Keratinocyte (primary cell): Measurements from ENCODE around the gene NAPG. TPM values are rescaled to one million over a fixed set of nuclear protein-coding genes. Genes with fewer than 3 reads are reported as not detected.
"Not testable (repeated sequence)": the region's sequence is repeated elsewhere in the genome, so short reads cannot be mapped to it uniquely, and the experiment has no call there.

Source experiments
- DNase-seq: peaks from one replicate; pipeline ENCODE4 v3.0.0-alpha.2; 2011; ENCODE audit warnings: low read depth, missing footprints, low spot score
- FAIRE-seq: peaks from 2 replicates; lab custom pipeline; 2011; peaks lifted over from hg19 to GRCh38; lab: Jason Lieb, UNC
- H2AFZ ChIP-seq: 2 replicates; pipeline ENCODE4 v1.6.0; 2012; ENCODE audit warnings: low read length, control low read depth, inconsistent platforms; ENCODE audit not compliant: control insufficient read depth
- H3K27ac ChIP-seq: 2 replicates; pipeline ENCODE4 v1.5.1; 2011; ENCODE audit warnings: low read length; ENCODE audit not compliant: control insufficient read depth, insufficient read depth
- H3K27me3 ChIP-seq: 3 replicates; pipeline ENCODE4 v1.6.0; 2011; ENCODE audit warnings: low read length; ENCODE audit not compliant: control insufficient read depth, insufficient read depth; ENCODE audit errors: extremely low read depth
- H3K36me3 ChIP-seq, 2 experiments: 2 replicates in 1 of 2; 3 replicates in 1 of 2; pipeline ENCODE4 v1.5.1; 2011; ENCODE audit warnings: low read length in 2 of 2, mild to moderate bottlenecking in 1 of 2; ENCODE audit not compliant: control insufficient read depth in 2 of 2, insufficient read depth in 2 of 2; ENCODE audit errors: extremely low read depth in 1 of 2
- H3K4me1 ChIP-seq: 3 replicates; pipeline ENCODE4 v1.5.1; 2011; ENCODE audit warnings: low read length; ENCODE audit not compliant: control insufficient read depth, insufficient read depth; ENCODE audit errors: extremely low read depth
- H3K4me2 ChIP-seq: 3 replicates; pipeline ENCODE4 v1.6.0; 2011; ENCODE audit warnings: low read depth, low read length; ENCODE audit not compliant: control insufficient read depth, insufficient read depth; ENCODE audit errors: extremely low read depth
- H3K4me3 ChIP-seq, 3 experiments: fragments of 200-600 bp in 1 of 3; sonication (generic) in 1 of 3; 2 replicates in 2 of 3; 3 replicates in 1 of 3; pipeline ENCODE4 v1.5.1; 2011 to 2016; ENCODE audit warnings: low read length in 3 of 3, mild to moderate bottlenecking in 3 of 3, control low read depth in 2 of 3, inconsistent platforms in 1 of 3, low read depth in 1 of 3, mixed read lengths in 1 of 3, mixed run types in 1 of 3, moderate library complexity in 1 of 3; ENCODE audit not compliant: control insufficient read depth in 2 of 3, insufficient read depth in 2 of 3; ENCODE audit errors: extremely low read depth in 1 of 3
- H3K79me2 ChIP-seq: 2 replicates; pipeline ENCODE4 v1.6.0; 2012; ENCODE audit warnings: low read length; ENCODE audit not compliant: control insufficient read depth, insufficient read depth
- H3K9ac ChIP-seq: 3 replicates; pipeline ENCODE4 v1.6.0; 2011; ENCODE audit warnings: low read length; ENCODE audit not compliant: control insufficient read depth, insufficient read depth; ENCODE audit errors: extremely low read depth
- H3K9me1 ChIP-seq: 3 replicates; pipeline ENCODE4 v1.6.0; 2011; ENCODE audit warnings: low read length; ENCODE audit not compliant: control insufficient read depth, insufficient read depth; ENCODE audit errors: extremely low read depth
- H3K9me3 ChIP-seq: 2 replicates; pipeline ENCODE4 v1.5.1; 2012; ENCODE audit warnings: low read depth, low read length; ENCODE audit not compliant: control insufficient read depth
- H4K20me1 ChIP-seq: 3 replicates; pipeline ENCODE4 v1.6.0; 2011; ENCODE audit warnings: low read length; ENCODE audit not compliant: control insufficient read depth, insufficient read depth; ENCODE audit errors: extremely low read depth
- EZH2 ChIP-seq: IDR thresholded peaks from one replicate; pipeline ENCODE4 v1.6.1; 2012; ENCODE audit warnings: inconsistent platforms, mild to moderate bottlenecking, low read length, moderate library complexity
- dilution Hi-C: fragments of 300-500 bp; cut with MboI; formaldehyde crosslinking; loops from one replicate; pipeline ENCODE4 v1.7.0; 2020; ENCODE audit warnings: low sequenced_read_pairs; ENCODE audit not compliant: extremely low pct_ligation_motif_present
- polyA plus RNA-seq, 5 experiments: library from polyadenylated mRNA; depleted of rRNA in 3 of 5; stranded (reverse) in 3 of 5; stranded (forward) in 1 of 5; unstranded in 1 of 5; fragments of >200 nt; gene quantifications; 1 replicate in 1 of 5; 2 replicates in 3 of 5; 3 replicates in 1 of 5; pipeline versions ENCODE4 v1.2.1 to v1.2.3, GENCODE V29; 2011 to 2012; ENCODE audit warnings: missing spikeins in 2 of 5, low read depth in 1 of 5, low replicate concordance in 1 of 5
- TF ChIP-seq, protein P1 (sequence below), 3 experiments: IDR thresholded peaks in 1 of 3; conservative IDR thresholded peaks in 1 of 3; optimal IDR thresholded peaks in 1 of 3; 2 replicates in 2 of 3; 3 replicates in 1 of 3; pipeline versions ENCODE3 to v1.5.1; 2011; ENCODE audit warnings: low read length in 3 of 3, mild to moderate bottlenecking in 3 of 3, moderate library complexity in 2 of 3, control low read depth in 1 of 3, inconsistent platforms in 1 of 3; ENCODE audit not compliant: insufficient read depth in 2 of 3; ENCODE audit errors: extremely low read depth in 1 of 3

The NAPG gene
- polyA plus RNA-seq, 1 donor (not counting 4 experiments of a cell fraction or from before 2014, with no cell fraction given) = 30.8 TPM

DNA sequence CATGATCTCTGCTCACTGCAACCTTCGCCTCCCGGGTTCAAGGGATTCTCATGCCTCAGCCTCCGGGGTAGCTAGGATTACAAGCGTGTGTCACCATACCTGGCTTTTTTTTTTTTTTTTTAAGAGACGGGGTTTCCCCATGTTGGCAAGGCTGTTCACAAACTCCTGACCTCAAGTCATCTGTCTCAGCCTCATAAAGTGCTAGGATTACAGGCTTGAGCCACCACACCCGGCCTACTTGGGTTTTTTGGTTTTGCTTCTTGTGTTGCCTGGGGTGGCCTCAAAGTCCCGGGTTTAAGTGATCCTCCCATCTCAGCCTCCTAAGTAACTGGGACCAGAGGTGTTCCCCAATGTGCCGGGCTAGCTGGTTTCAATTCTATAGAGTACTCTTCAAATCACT is 64.6 kb downstream of the NAPG start:
- H3K9ac ChIP-seq = no peak overlapping the region
- TF ChIP-seq EZH2 = no peak
- TF ChIP-seq, protein P1, sequence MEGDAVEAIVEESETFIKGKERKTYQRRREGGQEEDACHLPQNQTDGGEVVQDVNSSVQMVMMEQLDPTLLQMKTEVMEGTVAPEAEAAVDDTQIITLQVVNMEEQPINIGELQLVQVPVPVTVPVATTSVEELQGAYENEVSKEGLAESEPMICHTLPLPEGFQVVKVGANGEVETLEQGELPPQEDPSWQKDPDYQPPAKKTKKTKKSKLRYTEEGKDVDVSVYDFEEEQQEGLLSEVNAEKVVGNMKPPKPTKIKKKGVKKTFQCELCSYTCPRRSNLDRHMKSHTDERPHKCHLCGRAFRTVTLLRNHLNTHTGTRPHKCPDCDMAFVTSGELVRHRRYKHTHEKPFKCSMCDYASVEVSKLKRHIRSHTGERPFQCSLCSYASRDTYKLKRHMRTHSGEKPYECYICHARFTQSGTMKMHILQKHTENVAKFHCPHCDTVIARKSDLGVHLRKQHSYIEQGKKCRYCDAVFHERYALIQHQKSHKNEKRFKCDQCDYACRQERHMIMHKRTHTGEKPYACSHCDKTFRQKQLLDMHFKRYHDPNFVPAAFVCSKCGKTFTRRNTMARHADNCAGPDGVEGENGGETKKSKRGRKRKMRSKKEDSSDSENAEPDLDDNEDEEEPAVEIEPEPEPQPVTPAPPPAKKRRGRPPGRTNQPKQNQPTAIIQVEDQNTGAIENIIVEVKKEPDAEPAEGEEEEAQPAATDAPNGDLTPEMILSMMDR (optimal IDR thresholded peaks at IDR 0.05 in 1 of 3, IDR thresholded peaks at IDR 0.05 in 1 of 3, conservative IDR thresholded peaks at IDR 0.05 in 1 of 3; ENCODE audit: extremely low read depth in 1 of 3, insufficient read depth in 2 of 3, low read length in 3 of 3) = no peak
- H3K4me1 ChIP-seq = no peaks in the 10 kb centered on the region
- no peaks in the 10 kb centered on the region for H4K20me1 ChIP-seq
- H3K79me2 ChIP-seq = no peaks in the 10 kb centered on the region
- no peak overlapping the region for H3K27ac ChIP-seq
- no peaks in the 10 kb centered on the region for H3K9me1 ChIP-seq
- FAIRE-seq (no peak), DNase-seq (no peak)
- no peak overlapping the region for H2AFZ ChIP-seq
- H3K9me3 ChIP-seq = no peaks in the 10 kb centered on the region
- no peaks in the 10 kb centered on the region for H3K27me3 ChIP-seq
- no peaks in the 10 kb centered on the region for H3K36me3 ChIP-seq
- no peak overlapping the region for H3K4me3 ChIP-seq
- no peak overlapping the region for H3K4me2 ChIP-seq
- dilution Hi-C loops = no loop called here

DNA sequence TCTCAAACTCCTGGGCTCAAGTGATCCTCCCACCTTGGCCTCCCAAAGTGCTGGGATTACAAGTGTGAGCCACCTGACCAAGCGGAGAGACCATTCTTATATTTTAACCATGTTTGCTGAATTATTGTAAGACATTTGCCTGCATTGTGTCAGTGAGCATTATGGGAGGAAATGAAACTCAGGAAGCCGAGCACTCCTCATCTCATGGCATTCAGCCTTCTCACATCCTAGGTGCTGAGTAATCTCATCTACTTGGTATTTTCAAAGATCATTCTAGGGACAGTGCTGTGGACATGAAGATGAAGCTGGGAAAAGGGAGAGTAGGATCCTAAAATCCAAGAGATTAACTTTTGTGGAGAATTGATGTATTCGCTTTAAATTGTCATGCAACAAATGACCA is 66.1 kb downstream of the NAPG start:
- Histone ChIP-seq H2AFZ (no peak overlapping the region), H3K9me1 (no peaks in the 10 kb centered on the region), H3K36me3 (no peaks in the 10 kb centered on the region), H3K79me2 (no peaks in the 10 kb centered on the region), H4K20me1 (no peaks in the 10 kb centered on the region), H3K9me3 (no peaks in the 10 kb centered on the region), H3K27me3 (no peaks in the 10 kb centered on the region), H3K4me2 (no peak overlapping the region), H3K27ac (no peak overlapping the region), H3K4me3 (no peak overlapping the region), H3K4me1 (no peaks in the 10 kb centered on the region), H3K9ac (no peak overlapping the region)
- FAIRE-seq (no peak), DNase-seq (no peak)
- TF ChIP-seq, protein P1 (optimal IDR thresholded peaks at IDR 0.05 in 1 of 3, IDR thresholded peaks at IDR 0.05 in 1 of 3, conservative IDR thresholded peaks at IDR 0.05 in 1 of 3; ENCODE audit: extremely low read depth in 1 of 3, insufficient read depth in 2 of 3, low read length in 3 of 3) = no peak
- TF ChIP-seq EZH2 = no peak
- dilution Hi-C loops = no loop called here

DNA sequence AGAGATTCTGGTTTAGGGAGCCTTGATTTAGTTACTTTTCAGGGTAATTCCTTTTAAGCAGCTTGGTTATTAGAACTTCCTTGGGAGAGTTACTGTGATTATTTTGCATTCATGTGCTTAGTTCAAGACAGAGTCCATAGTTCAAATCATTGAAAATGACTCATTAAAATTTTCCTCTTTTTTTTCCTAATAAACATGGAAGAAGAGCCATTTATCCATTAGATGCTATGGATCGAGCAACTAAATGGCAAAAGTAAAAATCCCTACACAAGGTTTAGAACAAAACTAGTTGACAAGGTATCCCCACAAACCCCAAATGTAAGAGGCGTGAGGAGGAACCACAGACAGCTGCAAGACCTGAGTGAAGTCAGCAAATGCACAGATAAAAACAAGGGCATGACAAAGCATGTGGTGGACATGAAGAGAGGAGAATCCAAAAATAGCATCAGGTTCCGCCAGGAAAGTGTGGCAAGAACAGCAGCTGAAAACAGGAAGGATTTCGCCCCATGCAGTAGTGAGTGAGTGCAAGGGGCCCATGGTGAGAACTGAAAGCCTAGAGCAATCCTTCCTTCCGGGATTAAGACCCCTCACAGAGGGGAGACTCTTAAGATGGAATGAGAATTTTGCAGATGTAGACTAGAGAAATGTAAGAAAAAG is 67.7 kb downstream of the NAPG start:
- H3K4me2 ChIP-seq, H3K9me3 ChIP-seq, H3K4me3 ChIP-seq, H3K9me1 ChIP-seq, dilution Hi-C loops, H3K27me3 ChIP-seq, H3K27ac ChIP-seq, H3K4me1 ChIP-seq, H3K36me3 ChIP-seq, H3K79me2 ChIP-seq, H4K20me1 ChIP-seq, DNase-seq, H2AFZ ChIP-seq, H3K9ac ChIP-seq: not testable (repeated sequence)
- FAIRE-seq = peak; percentile 62

DNA sequence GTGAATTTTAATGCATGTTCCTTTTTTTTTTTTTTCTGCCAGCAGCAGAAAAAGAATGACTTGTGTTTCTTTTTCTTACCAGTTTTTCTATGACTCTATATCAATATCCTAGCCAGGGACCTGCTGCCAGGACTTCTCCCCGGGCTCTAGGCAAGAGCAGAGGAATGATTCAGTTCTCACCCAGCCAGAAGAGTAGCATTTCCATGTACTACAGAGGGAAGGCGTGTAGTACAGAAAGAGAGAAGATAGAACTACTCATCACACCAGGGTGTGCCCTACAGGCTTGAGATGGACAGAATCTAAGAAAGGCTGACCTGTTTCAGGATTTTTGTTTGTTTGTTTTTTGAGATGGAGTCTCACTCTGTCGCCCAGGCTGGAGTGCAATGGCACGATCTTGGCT is 70.1 kb downstream of the NAPG start:
- H3K9me1 ChIP-seq, DNase-seq, dilution Hi-C loops, FAIRE-seq, H4K20me1 ChIP-seq, H3K27me3 ChIP-seq, H3K4me2 ChIP-seq, H3K79me2 ChIP-seq, H3K9ac ChIP-seq, H3K4me3 ChIP-seq, H3K36me3 ChIP-seq, H3K27ac ChIP-seq, H3K9me3 ChIP-seq, H2AFZ ChIP-seq, H3K4me1 ChIP-seq: not testable (repeated sequence)
